GM10248 (cell line): Measurements from ENCODE around the gene RRAGD.

Experiments used
- CTCF ChIA-PET: fragments of 300-600 bp; sonication (Branson Sonifier 250); formaldehyde crosslinking; extraction: SDS; loops from one replicate; lab custom pipeline; 2021; ENCODE audit warnings: antibody characterized with exemption; lab: Yijun Ruan, JAX
- POLR2A ChIA-PET: fragments of 350-650 bp; sonication (Branson Sonifier 250); formaldehyde crosslinking; extraction: SDS; loops from one replicate; lab custom pipeline; 2020; ENCODE audit warnings: antibody characterized with exemption; lab: Yijun Ruan, JAX
- DNase-seq: peaks from one replicate; pipeline ENCODE4 v3.0.0; 2012; ENCODE audit errors: extremely low spot score
- CTCF ChIP-seq: IDR thresholded peaks from 2 replicates; pipeline ENCODE4 v1.5.1; 2012; ENCODE audit warnings: mild to moderate bottlenecking, low read depth; ENCODE audit errors: extremely low read depth, missing control alignments, control extremely low read depth

Gene RRAGD

GRCh38 chr6:89436226-89436625 is 24.2 kb upstream of the RRAGD start:
- POLR2A ChIA-PET = interaction anchor here (0.6 kb wide), 1 partner anchor 550 kb away, joined by 3 read pairs; no protein-coding TSS in a partner anchor
- no peak for DNase-seq
- CTCF ChIA-PET = interaction anchor here (2.0 to 2.6 kb wide), 3 partner anchors 10 to 173 kb away, joined by 5 to 15 read pairs (median 10); no protein-coding TSS in a partner anchor
- no peak for TF ChIP-seq CTCF

- ChIA-PET POLR2A (no interaction called here), CTCF (interaction anchor here (1.8 to 2.4 kb wide), 2 partner anchors 174 to 175 kb away, joined by 6 to 15 read pairs; no protein-coding TSS in a partner anchor)
- no peak for TF ChIP-seq CTCF
- no peak for DNase-seq
These were observed 22.9 kb upstream of the RRAGD start for GRCh38 chr6:89434954-89435353.

DNA sequence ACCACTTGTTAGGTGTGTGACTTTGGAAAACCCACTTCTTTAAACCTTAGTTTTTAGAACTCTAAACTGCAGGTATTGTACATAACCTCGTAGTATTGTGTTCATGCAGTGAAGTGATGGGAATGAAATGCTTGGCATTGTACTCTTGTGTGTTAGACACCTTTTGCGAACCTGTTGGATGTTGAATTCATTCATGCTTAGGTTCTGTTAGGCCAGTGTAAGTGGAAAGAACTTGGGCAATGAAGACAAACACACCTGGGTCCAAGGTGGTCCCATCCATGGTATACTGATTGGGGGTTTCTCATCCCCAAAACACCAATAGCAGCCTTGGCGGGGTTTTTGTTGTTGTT is 22.1 kb upstream of the RRAGD start:
- ChIA-PET POLR2A (interaction anchor here (0.6 kb wide), 1 partner anchor 78 kb away, joined by 3 read pairs; no protein-coding TSS in a partner anchor), CTCF (interaction anchor here (0.7 to 1.8 kb wide), 4 partner anchors 9 to 204 kb away, joined by 3 to 6 read pairs (median 4); partner anchors contain the start of gene LYRM2)
- no peak for TF ChIP-seq CTCF
- DNase-seq = no peak

GRCh38 chr6:89433252-89434149 is 21.4 kb upstream of the RRAGD start:
- peak; percentile 47 for DNase-seq
- CTCF ChIA-PET = interaction anchor here (0.7 to 3.4 kb wide), 13 partner anchors 10 to 507 kb away, joined by 3 to 68 read pairs (median 6); partner anchors contain the start of gene LYRM2
- POLR2A ChIA-PET = interaction anchor here (0.6 kb wide), 1 partner anchor 77 kb away, joined by 3 read pairs; no protein-coding TSS in a partner anchor
- no peak for TF ChIP-seq CTCF

DNA sequence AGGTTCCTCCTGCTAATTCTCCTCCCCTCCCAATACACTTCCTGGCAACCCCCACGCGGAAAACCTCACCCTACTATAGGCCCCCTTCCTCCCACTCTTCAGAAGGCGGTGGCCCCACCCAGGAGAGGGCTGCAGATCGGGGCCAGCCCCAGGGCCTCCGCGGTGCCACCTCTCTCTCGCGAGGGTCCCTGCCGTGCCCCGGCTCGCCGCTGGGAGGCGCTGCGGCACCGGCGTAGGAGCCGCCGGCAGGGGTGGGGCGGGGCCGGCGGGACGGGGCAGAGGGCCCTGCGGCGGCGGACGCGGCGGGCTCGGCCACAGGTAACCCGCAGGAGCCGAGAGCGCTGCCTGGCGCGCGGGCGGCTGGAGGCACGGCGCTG is 20.8 kb upstream of the RRAGD start, which contains the start of gene ANKRD6:
TSS of gene ANKRD6 (plus strand) at position 278 of the 377 bp plus-strand sequence. CDS start 133,825 bp downstream, outside the sequence.
- CTCF ChIA-PET = interaction anchor here (0.6 to 3.4 kb wide), 46 partner anchors 8 to 1172 kb away, joined by 3 to 68 read pairs (median 4); partner anchors contain the start of gene RRAGD
- peak; percentile 91 for DNase-seq
- POLR2A ChIA-PET = no interaction called here
- TF ChIP-seq CTCF = peak; percentile 97

- POLR2A ChIA-PET = no interaction called here
- TF ChIP-seq CTCF = no peak
- DNase-seq = no peak
- CTCF ChIA-PET = interaction anchor here (1.0 to 3.4 kb wide), 8 partner anchors 12 to 399 kb away, joined by 3 to 68 read pairs (median 6); no protein-coding TSS in a partner anchor
These were observed 18.3 kb upstream of the RRAGD start for GRCh38 chr6:89430201-89430962.
